ENCODE data around the gene MAN1A1. TPM values are rescaled to one million over a fixed set of nuclear protein-coding genes. Genes with fewer than 3 reads are reported as not detected.
"Not testable (repeated sequence)": the region's sequence is repeated elsewhere in the genome, so short reads cannot be mapped to it uniquely, and the experiment has no call there.

Gene MAN1A1
- total RNA-seq: 43.6 and 102 TPM in 2 replicates

DNA sequence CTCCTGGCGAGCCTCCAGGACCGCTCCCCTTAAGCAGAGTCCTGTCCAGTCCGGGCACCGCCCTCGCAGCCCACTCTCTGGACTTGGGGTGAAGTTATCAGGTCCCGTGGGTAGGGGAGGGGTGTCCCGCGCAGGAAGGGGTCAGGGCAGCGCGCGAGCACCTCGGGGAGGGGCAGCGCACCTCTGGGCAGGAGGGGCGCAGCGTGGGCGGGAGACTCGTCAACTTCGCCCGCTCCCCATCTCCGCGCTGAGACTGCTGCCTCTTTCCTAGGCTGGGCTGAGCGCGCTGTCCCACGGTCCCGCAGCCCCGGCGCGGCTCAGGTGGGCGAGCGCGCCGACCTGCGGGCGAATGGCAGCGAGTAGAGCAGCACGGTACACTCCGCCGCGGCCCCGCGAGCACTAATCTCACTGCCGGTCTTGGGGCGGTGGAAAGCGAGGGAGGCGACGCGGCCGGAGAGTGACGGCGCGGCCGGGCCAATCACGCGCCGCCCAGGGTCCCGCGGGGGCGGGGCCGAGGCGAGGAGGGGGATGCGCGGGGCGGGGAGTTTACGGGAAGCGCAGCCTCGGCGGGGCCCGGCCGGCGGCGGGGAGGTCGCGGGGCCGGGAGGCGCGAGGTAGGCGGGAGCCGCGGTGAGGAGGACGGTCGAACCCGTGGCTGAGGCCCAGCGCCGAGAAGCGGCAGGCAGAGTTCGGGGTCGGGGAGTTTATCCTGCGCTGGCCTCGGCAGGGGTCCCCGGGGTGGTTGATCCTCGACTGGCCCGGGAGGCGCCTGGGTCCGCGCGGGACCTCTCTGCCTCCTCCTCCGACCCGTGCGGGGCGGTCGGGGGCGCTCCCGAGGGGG lies at the start of gene MAN1A1:
Gene MAN1A1 (minus strand): TSS at position 401 of the 841 bp plus-strand sequence. CDS start 696 bp downstream, outside the sequence.
- peak; percentile 44 to 86 for DNase-seq (ENCODE audit: low read depth in 2 of 2)

DNA sequence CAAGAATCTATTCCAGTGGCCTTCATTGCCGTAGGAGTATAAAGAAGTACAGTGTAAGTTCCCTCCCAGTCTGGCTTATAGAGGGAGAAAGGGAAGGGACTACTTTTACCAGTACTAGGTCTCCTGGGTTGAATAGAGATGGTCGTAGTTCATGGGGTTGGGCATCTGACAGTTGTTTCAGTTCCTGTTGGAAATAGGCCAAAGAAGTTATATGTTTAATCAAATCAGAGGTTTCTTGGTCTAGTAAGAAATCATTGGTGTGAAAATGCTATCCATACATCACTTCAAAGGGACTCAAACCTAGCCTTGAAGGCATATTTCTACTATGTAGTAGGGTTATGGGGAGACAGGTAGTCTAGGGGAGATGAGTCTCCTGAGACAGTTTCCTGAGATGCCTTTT lies 45.6 kb upstream of the MAN1A1 start:
- DNase-seq (ENCODE audit: low read depth in 2 of 2): no peak

DNA sequence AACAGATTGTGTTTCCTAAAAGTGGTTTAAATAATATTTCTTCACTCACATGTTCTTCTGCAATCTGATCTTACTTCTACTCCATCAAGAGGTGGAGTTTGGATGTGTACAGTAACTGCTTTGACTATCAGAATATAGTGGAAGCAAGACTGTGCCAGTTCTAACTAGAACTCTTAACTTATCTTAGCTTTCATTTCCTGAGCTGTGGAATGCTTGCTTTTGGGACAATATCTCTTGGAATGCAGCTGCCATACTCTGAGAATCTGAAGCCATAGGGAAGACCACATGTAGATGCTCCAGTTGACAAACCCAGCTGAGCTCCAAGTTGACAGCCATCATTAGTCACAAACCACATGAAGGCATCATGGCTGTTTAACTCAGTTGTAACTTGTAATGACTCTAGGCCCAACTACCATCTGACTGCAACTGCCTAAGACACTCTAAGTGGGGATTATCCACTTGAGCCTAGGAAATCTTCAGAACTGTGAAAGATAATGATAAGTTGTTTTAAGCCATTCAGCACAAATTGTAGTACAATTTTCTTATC lies 40.8 kb upstream of the MAN1A1 start:
- no peak for DNase-seq (ENCODE audit: low read depth in 2 of 2)

DNA sequence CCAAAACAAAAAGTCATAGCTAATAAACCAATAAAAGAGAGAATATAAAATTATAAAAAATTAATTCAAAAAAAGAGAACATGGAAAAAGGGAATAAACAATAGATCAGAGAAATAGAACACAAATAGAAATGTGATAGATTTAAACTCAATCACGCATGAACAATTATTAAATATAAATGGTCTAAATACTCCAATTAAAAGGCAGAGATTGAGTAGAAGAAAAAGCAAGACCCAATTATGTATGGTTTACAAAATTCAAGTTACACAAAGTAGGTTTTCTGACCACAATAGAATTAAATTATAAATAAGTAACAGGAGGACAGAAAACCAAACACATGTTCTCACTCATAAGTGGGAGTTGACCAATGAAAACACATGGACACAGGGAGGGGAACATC lies 36.4 kb upstream of the MAN1A1 start:
- no peak for DNase-seq (ENCODE audit: low read depth in 2 of 2)

DNA sequence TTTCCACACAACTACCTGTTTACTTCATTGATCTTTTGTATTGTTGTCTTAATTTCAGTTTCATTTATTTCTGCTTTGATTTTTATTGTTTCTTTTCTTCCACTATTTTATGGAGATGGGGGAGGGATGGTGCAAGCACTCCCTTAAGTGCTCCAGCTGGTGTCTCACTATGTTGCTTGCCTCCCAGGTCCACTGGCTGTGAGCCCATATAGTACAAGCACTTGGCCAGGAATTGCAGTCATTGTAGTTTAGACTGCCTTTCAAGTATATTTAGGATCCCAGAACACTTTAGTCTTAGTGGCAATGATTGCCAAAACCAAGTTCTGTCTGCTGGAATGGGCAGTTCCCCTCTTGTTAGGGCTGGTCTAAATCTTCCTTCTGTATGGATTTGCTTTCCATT lies 34.9 kb upstream of the MAN1A1 start:
- DNase-seq (ENCODE audit: low read depth in 2 of 2): no peak

DNA sequence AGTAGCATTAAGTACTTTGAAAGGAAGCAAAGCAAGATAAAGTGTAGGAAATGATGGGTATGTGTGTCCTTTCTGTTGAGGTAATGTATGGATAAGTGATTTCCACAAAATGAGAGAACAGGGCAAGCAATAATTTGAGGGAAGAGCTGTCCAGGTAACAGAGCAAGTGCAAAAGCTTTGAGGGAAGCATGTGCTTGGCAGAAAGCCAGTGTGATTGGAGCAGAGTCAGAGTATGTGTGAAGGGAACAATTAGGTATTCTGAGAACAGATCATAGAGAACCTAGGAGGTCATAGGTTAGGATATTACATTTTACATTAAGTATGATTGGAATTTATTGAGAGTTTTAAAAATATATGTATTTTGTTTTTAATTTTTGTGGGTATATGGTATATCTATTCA lies 30.2 kb upstream of the MAN1A1 start:
- DNase-seq (ENCODE audit: low read depth in 2 of 2): peak in 1 of 2 donors; percentile 10

DNA sequence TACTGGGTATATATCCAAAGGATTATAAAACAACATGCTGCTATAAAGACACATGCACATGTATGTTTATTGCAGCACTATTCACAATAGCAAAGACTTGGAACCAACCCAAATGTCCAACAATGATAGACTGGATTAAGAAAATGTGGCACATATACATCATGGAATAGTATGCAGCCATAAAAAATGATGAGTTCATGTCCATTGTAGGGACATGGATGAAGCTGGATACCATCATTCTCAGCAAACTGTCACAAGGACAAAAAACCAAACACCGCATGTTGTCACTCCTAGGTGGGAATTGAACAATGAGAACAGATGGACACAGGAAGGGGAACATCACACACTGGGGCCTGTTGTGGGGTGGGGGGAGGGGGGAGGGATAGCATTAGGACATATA lies 27.5 kb upstream of the MAN1A1 start:
- not testable (repeated sequence) for DNase-seq (ENCODE audit: low read depth in 2 of 2)

DNA sequence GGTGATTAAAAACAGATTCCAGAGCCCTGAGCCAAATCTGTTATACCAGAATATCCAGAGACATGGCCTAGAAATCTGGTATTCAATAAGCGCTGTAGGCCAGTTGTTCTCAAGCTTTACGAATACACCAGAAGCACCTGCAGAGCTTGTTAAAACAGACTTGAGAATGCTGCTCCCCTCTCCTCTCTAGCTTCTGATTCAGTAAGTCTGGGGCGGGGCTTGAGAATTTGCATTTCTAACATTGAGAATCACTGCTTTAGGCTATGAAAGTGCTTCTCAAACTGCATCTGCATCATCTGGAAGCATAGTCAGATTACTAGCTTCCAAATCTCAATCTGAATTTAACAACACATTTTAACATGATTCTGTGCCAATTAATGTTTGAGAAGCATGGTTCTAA lies 20.5 kb upstream of the MAN1A1 start:
- no peak for DNase-seq (ENCODE audit: low read depth in 2 of 2)

DNA sequence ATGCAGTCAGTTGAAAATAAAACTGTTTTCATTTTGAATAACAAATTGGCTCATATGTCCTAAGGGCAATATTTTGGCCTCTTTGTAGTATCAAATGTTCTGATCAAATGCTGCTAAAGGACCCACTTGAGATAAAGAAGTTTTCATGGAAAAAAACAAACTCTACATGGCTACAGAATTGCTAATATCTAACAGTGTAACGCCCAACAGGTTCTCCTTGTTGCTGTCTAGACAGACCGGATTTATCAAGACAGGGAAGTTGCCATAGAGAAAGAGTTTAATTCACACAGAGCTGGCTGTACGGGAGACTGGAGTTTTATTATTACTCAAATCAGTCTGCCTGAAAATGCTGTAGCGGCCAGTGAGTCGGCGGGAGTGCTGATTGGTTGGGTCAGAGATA lies 19.4 kb upstream of the MAN1A1 start:
- no peak for DNase-seq (ENCODE audit: low read depth in 2 of 2)

DNA sequence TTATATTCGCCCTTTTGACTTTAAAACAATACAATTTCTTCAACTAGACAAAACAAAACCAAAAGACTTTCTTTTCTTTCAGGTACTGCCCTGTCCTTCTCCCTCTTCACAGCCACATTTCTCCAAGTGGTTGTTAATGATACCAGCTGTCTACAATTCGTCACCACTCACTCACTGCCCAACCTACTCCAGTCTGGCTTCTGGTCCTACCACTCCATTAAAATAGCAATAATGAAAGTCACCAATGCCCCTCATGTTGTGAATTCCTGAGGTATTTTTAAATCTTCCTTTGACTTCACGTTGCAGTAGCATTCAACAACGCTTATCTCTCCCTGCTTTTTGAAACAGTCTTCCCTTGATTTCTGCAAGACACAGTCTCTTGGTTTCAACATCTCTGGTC lies 11.6 kb upstream of the MAN1A1 start:
- no peak for DNase-seq (ENCODE audit: low read depth in 2 of 2)

DNA sequence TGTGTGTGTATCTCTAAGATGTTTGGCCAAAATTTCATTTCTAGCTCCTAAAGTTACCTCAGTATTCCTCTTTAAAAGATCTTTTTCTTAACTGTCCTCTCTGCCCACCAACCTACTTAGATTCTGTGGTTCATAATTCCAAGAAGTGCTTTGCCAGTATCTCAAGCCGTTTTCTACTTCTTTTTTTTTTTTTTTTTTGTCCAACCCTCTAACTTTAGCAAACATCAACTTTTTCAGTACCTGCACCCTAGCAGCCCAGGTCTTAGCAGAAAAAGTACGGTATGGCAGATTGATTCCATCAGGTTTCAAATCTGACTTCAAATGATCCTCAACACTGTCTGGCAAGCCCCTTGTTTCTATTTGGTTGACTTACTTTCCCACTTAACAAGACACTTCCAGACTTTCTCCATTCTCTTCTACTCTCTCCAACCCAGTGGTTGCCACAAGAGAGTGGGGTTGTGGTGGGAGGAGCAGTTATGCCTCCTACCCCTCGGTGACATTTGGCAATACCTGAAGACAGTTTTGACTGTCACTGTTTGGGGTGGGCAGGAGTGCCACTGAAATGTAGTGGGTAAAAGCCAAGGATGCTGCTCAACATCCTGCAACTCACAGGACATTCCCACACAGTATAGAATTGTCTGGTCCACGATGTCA lies 10.8 kb upstream of the MAN1A1 start:
- no peak for DNase-seq (ENCODE audit: low read depth in 2 of 2)

DNA sequence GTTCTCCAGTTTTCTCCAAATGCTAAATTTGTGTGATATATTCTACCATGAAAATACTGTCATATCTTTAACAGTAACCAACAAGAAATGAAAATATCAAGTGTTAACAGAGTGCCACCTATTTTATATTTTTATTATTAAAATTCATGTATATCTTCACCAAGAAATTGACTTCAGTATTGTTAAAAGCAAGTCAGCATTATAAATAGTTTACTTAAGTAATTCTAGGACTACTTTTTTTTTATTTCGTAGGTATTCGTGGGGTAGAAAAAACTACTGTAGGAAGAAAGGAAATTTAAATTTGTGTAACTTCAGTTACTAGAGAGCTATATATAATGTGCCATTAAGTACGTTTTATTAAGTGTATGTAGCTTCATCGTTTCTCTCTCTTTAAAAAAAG lies 6.3 kb upstream of the MAN1A1 start:
- no peak for DNase-seq (ENCODE audit: low read depth in 2 of 2)

DNA sequence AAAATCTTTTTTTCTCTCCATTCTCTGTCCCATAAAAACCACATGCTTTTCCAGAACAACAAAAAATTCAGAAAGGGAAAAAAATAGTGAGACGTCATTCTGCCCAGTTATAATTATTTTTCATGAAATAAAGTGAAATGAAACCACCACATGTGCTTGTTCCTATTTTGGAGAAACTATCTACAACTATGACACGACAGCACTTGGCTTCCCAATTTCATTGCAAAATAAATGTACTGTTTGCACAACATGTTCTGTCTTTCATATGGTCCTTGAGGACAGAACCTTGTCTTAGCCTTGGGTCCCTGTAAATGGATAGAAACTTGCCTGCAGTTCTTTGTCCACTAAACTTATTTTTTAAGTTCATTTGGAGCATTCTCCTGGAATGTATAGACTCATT lies 5.6 kb upstream of the MAN1A1 start:
- no peak for DNase-seq (ENCODE audit: low read depth in 2 of 2)

DNA sequence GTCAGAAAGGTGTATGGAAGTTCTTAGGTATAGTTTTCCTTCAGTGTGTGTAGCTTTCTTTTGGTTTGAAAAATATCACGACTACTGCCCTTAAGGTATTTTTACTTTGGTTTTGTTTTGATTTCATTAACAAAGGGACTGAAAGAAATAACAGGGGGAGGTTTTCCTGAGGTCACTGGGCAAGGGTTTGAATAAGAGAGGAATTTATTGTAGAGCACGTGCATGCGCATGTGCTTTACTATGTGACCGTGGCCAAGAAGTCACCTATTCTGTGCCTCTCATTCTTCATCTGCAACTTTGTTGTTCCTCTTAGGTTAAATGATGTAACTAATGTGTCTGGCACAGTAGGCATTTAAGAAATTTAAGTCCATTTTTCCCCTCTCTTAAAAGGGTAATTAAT lies 4.1 kb upstream of the MAN1A1 start:
- DNase-seq (ENCODE audit: low read depth in 2 of 2): no peak

DNA sequence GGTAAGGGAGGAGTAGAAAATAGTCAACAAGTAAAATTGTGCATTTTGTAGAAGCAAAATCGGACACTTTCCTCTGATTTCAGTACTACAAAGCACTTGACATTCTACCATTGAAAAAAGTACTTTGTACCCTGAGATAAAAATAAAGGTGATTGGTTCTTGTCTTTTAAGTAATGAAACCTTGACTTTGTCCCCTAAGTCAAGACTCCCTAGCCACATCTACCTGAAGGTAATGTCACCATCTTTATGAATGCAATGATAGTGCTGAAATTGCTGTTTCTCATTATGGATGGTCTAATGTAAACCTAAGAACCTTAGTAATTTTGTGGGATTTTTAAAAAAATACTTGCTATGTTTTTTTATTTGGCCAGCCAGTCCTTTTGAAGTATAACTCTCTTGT lies 2.4 kb upstream of the MAN1A1 start:
- DNase-seq (ENCODE audit: low read depth in 2 of 2): no peak

DNA sequence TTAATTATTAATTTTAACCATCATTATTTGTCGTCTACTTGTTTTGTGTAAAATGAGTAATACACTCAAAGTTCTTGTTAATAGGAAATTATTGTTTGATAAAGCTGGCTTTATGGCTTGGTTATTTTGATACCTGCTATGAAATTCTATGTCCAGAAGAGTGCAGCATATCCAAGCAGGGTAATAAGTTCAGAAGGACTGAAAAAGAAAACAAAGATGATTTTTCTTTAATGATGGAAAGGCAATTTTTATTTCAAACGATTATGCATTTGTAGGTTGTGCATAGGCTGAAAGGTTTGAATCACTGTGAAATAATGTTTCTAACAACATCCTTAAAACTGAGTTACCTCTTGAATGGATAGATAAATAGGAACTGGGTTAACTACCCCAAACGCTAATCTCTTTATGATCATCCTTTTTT lies 1.4 kb upstream of the MAN1A1 start:
- DNase-seq (ENCODE audit: low read depth in 2 of 2): peak; percentile 39

DNA sequence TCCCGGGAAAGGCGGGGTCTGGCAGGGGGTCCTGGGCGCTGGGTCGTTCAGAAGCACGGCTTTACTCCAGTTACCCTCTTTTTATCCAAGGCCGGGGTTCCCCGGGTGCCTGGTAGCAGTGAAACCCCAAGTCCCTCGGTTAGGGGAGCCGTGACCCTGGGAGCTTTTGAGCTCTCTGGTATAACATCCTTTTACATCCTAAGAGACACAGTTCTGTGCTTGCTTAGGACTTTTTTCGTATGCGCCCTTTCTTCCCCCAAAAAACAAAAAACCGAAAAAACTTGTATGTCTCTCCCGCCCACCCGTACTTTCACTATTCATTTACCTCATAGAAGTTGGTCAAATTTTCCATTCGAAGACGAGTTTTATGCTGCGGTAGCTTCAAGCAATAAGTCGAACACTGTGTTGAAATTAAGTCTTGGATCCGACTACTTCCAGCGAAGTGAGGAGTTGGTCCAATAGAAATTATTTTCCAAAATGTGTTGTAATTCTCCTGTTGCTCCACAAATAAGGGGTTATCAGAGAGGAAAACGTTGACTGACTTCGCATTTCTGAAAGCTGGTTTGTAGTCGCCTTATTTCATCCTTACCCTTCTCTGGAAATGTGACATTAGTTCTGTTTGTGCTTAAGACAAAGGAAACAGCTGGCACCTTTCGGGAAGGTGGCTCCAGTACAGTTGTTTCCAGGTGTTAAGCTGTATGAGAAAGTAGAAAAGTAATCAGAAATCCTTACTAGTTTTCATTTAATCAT lies 816 bp upstream of the MAN1A1 start:
- DNase-seq (ENCODE audit: low read depth in 2 of 2): peak; percentile 30 to 53

DNA sequence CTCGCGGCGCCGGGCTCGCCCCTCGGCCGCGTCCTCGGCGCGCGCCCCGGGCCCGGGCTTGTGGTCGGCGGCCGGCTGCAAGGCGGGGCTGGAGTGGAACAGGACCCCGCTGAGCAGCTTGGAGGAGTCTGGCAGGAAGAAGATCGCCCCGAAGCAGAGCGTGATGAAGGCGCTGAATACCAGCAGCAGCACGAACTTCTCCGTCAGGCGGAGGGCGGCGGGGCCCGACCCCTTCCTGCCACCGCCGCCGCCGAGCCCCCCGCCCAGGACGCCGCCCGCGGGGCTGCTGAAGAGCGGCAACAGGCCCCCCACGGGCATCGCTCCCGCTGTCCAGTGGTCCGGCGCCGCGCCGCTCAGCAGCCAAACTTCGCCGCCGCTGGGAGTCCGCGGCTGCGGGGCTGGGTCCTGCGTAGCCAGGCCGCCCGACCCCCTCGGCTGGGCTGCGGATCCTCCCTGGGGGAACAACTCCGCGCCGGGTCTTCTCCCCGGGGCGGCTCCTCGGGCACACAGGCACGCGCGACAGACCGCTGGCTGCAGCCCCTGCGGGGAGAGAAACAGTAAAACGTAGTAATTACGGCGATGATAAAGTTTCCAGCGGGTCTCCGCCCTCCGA lies 707 bp downstream of the MAN1A1 start:
- DNase-seq (ENCODE audit: low read depth in 2 of 2): no peak

DNA sequence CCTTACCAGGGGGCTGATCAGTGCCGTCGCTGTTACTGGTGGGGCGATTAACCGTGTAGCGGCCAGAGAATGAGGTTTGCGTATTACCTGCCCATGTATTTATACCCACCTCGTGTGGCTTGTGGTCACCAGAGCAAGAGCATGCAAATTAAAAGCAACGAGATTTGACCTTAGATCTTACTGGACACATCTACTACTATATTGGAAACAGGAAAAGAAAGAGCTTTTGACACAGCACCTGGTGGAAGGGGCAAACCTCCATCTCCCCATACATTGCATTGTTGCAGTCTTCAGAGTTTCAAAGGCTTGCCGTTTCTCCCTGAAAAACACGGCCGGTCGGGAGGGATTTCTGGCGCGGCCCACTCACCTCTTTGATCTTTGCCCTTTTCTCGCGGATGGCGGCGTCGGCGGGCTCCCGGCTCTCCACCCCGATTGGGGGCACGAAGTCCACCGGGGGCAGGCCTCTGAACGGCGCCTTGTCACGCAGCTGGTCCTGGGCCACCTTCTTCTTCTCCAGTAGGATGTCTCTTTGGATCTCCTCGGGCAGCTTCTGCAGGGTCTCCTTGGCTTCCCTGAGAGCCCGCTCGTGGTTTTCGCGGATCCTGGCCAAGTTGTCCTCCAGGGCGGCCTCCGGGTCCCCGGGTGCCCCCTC lies 1.3 kb downstream of the MAN1A1 start:
- DNase-seq (ENCODE audit: low read depth in 2 of 2): no peak

DNA sequence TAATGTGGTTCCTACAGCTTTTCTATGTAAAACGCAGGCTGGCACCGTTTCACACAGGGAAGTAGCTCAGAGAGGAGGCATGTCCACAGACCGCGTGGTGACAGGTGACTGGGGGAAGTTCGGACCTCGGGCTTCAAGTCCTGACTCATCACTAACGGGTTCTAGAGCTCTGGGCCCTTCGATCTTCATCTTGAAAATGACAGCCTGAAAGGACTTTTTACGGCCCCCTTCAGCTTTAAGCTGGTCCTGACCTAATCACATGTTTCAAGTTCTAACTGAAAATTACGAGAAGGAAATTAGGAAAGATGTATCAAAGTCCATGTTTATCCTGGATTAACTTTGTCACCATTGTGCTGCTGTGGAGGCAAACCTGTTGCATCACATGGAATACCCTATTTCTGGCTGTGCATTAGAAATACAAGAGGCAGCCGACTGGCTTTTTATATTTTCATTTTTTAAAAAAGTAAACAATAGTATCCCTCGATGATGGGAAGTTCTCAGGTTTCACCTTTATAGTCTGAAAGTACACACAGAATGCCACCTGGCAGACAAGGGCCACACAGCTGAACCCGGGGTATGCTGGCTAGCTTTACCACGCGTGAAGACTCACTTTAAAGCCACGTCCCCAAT lies 2.0 kb downstream of the MAN1A1 start:
- DNase-seq (ENCODE audit: low read depth in 2 of 2): peak in 1 of 2 donors; percentile 41

DNA sequence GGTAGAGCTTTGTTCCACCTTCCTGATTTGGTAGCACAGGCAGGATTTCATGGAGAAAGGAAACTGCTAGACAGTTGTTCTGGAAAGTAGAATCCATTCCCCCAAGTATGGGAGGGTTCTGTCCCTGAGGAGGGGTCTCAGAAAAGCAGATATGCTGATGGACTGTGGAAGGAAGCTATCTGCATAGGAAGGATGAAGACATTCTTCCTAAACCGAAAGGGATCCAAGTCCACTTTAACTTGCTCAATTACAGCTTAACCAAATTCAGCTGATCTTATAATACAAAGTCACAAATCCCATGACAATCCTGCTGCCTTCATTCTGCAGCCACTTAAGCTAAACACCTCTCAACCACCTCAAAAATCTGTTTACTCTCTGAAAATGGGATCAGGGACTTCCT lies 2.6 kb downstream of the MAN1A1 start:
- DNase-seq (ENCODE audit: low read depth in 2 of 2): no peak
